H1 (cell line): ENCODE data around the gene MICU1. TPM values are rescaled to one million over a fixed set of nuclear protein-coding genes. Genes with fewer than 3 reads are reported as not detected.
A peak's percentile ranks its signal among the peaks of the same experiment; 100 is the strongest.

ENCODE experiments used
- CTCF ChIA-PET: fragments of 300-600 bp; sonication (Branson Sonifier 250); formaldehyde crosslinking; loops from one replicate; lab custom pipeline; 2021; ENCODE audit not compliant: partially characterized antibody; lab: Charles Lee
- POLR2A ChIA-PET: fragments of 300-600 bp; sonication (Branson Sonifier 250); formaldehyde crosslinking; loops from one replicate; lab custom pipeline; 2021; ENCODE audit warnings: inconsistent platforms; ENCODE audit not compliant: partially characterized antibody; lab: Charles Lee
- DNase-seq, 2 experiments: peaks; one replicate each; pipeline versions ENCODE4 v3.0.0 to v3.0.0-alpha.2; 2010 to 2022; ENCODE audit warnings: low spot score in 2 of 2, low read depth in 1 of 2, mixed read lengths in 1 of 2
- FAIRE-seq: peaks from 2 replicates; lab custom pipeline; 2011; peaks lifted over from hg19 to GRCh38; lab: Jason Lieb, UNC
- H2AFZ ChIP-seq: 2 replicates; pipeline ENCODE4 v1.8.1; 2012; ENCODE audit warnings: low read length, inconsistent platforms
- H2AK5ac ChIP-seq: 2 replicates; pipeline ENCODE4 v1.6.1; 2013; ENCODE audit warnings: low read depth, low read length
- H2BK120ac ChIP-seq: replicated peaks from 2 replicates; pipeline ENCODE3; 2013; ENCODE audit warnings: low read depth, low read length, inconsistent platforms
- H2BK12ac ChIP-seq: 2 replicates; pipeline ENCODE4 v1.6.1; 2013; ENCODE audit warnings: low read depth, low read length
- H2BK15ac ChIP-seq: 2 replicates; pipeline ENCODE4 v1.6.1; 2013; ENCODE audit warnings: low read length
- H2BK20ac ChIP-seq: 2 replicates; pipeline ENCODE4 v1.6.1; 2013; ENCODE audit warnings: low read length
- H2BK5ac ChIP-seq: 2 replicates; pipeline ENCODE4 v1.6.1; 2013; ENCODE audit warnings: low read depth, low read length
- H3K14ac ChIP-seq: 2 replicates; pipeline ENCODE4 v1.6.1; 2013; ENCODE audit warnings: inconsistent platforms; ENCODE audit not compliant: insufficient read length
- H3K18ac ChIP-seq: 2 replicates; pipeline ENCODE4 v1.6.1; 2013; ENCODE audit warnings: low read length; ENCODE audit errors: extremely low read depth
- H3K23ac ChIP-seq: 2 replicates; pipeline ENCODE4 v1.6.1; 2013; ENCODE audit warnings: inconsistent platforms; ENCODE audit not compliant: insufficient read length
- H3K23me2 ChIP-seq: 2 replicates; pipeline ENCODE4 v1.6.1; 2013; ENCODE audit warnings: low read depth, low read length
- H3K27ac ChIP-seq: 2 replicates; pipeline ENCODE4 v1.6.1; 2011; ENCODE audit warnings: low read depth, low read length, inconsistent platforms
- H3K27me3 ChIP-seq, 4 experiments: replicated peaks in 1 of 4; 1 replicate in 1 of 4; 2 replicates in 3 of 4; pipeline versions ENCODE4 v1.6.1 to v1.8.1; 2011 to 2013; ENCODE audit warnings: low read length in 3 of 4, mild to moderate bottlenecking in 3 of 4, inconsistent platforms in 2 of 4, mixed read lengths in 2 of 4, moderate library complexity in 1 of 4; ENCODE audit not compliant: control insufficient read depth in 3 of 4, insufficient read depth in 3 of 4; ENCODE audit errors: extremely low read depth in 1 of 4
- H3K36me3 ChIP-seq, 4 experiments: 2 replicates each; pipeline versions ENCODE4 v1.6.1 to v1.8.1; 2011 to 2013; ENCODE audit warnings: mild to moderate bottlenecking in 4 of 4, low read length in 3 of 4, moderate library complexity in 2 of 4, control low read depth in 1 of 4, inconsistent platforms in 1 of 4; ENCODE audit not compliant: insufficient read depth in 4 of 4, control insufficient read depth in 2 of 4
- H3K4ac ChIP-seq: replicated peaks from 2 replicates; pipeline ENCODE3; 2013; ENCODE audit warnings: low read length, low read depth, mixed read lengths, inconsistent platforms; ENCODE audit not compliant: insufficient read length
- H3K4me1 ChIP-seq, 4 experiments: replicated peaks in 1 of 4; 1 replicate in 1 of 4; 2 replicates in 3 of 4; pipeline versions ENCODE4 v1.6.1 to v1.8.1; 2011 to 2013; ENCODE audit warnings: low read length in 3 of 4, inconsistent platforms in 2 of 4, mixed read lengths in 1 of 4; ENCODE audit not compliant: insufficient read depth in 4 of 4, control insufficient read depth in 3 of 4
- H3K4me2 ChIP-seq, 2 experiments: 2 replicates each; pipeline versions ENCODE4 v1.6.1 to v1.8.1; 2011 to 2013; ENCODE audit warnings: low read depth in 2 of 2, low read length in 2 of 2, control low read depth in 1 of 2, inconsistent platforms in 1 of 2, mild to moderate bottlenecking in 1 of 2; ENCODE audit not compliant: insufficient read depth in 1 of 2
- H3K4me3 ChIP-seq, 4 experiments: fragments of 200-600, 300-600 bp in 1 of 4; sonication (generic), shearing (Covaris generic), sonication (Bioruptor Twin) in 1 of 4; 2 replicates each; pipeline versions ENCODE4 v1.5.1 to v1.8.1; 2011 to 2016; ENCODE audit warnings: low read length in 4 of 4, low read depth in 3 of 4, control low read depth in 2 of 4, inconsistent platforms in 2 of 4, mild to moderate bottlenecking in 2 of 4, mixed read lengths in 1 of 4, moderate library complexity in 1 of 4; ENCODE audit not compliant: insufficient read depth in 2 of 4; ENCODE audit errors: extremely low read depth in 1 of 4
- H3K56ac ChIP-seq: replicated peaks from 2 replicates; pipeline ENCODE3; 2013; ENCODE audit warnings: low read depth, mild to moderate bottlenecking, mixed read lengths, low read length, inconsistent platforms; ENCODE audit not compliant: insufficient read length
- H3K79me1 ChIP-seq: 2 replicates; pipeline ENCODE4 v1.6.1; 2013; ENCODE audit warnings: low read depth, low read length, control low read depth
- H3K79me2 ChIP-seq, 2 experiments: 2 replicates each; pipeline versions ENCODE4 v1.6.1 to v1.8.1; 2012 to 2013; ENCODE audit warnings: low read length in 2 of 2, mild to moderate bottlenecking in 2 of 2, inconsistent platforms in 1 of 2; ENCODE audit not compliant: insufficient read depth in 2 of 2, control insufficient read depth in 1 of 2
- H3K9ac ChIP-seq, 4 experiments: replicated peaks in 1 of 4; 1 replicate in 1 of 4; 2 replicates in 3 of 4; pipeline versions ENCODE4 v1.6.1 to v1.8.1; 2011 to 2013; ENCODE audit warnings: low read depth in 3 of 4, low read length in 3 of 4, control low read depth in 2 of 4, mild to moderate bottlenecking in 2 of 4, moderate library complexity in 2 of 4, inconsistent platforms in 1 of 4; ENCODE audit errors: extremely low read depth in 1 of 4
- H3K9me3 ChIP-seq, 2 experiments: 2 replicates each; pipeline versions ENCODE4 v1.6.1 to v1.8.1; 2012 to 2013; ENCODE audit warnings: mild to moderate bottlenecking in 2 of 2, moderate library complexity in 2 of 2, control low read depth in 1 of 2, inconsistent platforms in 1 of 2, low read depth in 1 of 2, low read length in 1 of 2, mixed read lengths in 1 of 2; ENCODE audit not compliant: insufficient read depth in 2 of 2
- H4K20me1 ChIP-seq, 2 experiments: replicated peaks in 1 of 2; 2 replicates each; pipeline versions ENCODE3 to v1.8.1; 2011 to 2013; ENCODE audit warnings: inconsistent platforms in 2 of 2, low read length in 2 of 2, mild to moderate bottlenecking in 1 of 2; ENCODE audit not compliant: insufficient read depth in 2 of 2, control insufficient read depth in 1 of 2
- H4K5ac ChIP-seq: 2 replicates; pipeline ENCODE4 v1.6.1; 2013; ENCODE audit warnings: low read length, low read depth, mixed read lengths, inconsistent platforms; ENCODE audit not compliant: insufficient read length
- H4K8ac ChIP-seq: 2 replicates; pipeline ENCODE4 v1.8.0; 2013; ENCODE audit warnings: mild to moderate bottlenecking, moderate library complexity, low read length, inconsistent platforms; ENCODE audit not compliant: insufficient read depth; ENCODE audit errors: extremely low read depth
- H4K91ac ChIP-seq: replicated peaks from 2 replicates; pipeline ENCODE3; 2013; ENCODE audit warnings: low read length, mixed read lengths, inconsistent platforms; ENCODE audit not compliant: insufficient read length
- ASH2L ChIP-seq: fragments of 200-600, 300-600 bp; sonication (generic); IDR thresholded peaks from one replicate; pipeline ENCODE4 v1.7.1; 2017; ENCODE audit warnings: low read length
- BACH1 ChIP-seq: IDR thresholded peaks from 2 replicates; pipeline ENCODE4 v1.6.1; 2012; ENCODE audit warnings: low read length, improper control_type of control experiment
- CBX5 ChIP-seq: fragments of 300-800, 300-1000 bp; sonication (generic); IDR thresholded peaks from 2 replicates; pipeline ENCODE4 v1.7.1; 2016; ENCODE audit warnings: antibody characterized with exemption, low read length, low read depth
- CTBP2 ChIP-seq: IDR thresholded peaks from 2 replicates; pipeline ENCODE4 v1.7.0; 2011; ENCODE audit warnings: borderline replicate concordance, mild to moderate bottlenecking, moderate library complexity, mixed read lengths, low read length; ENCODE audit not compliant: insufficient read depth, insufficient read length
- E2F6 ChIP-seq: IDR thresholded peaks from 2 replicates; pipeline ENCODE4 v1.6.1; 2012; ENCODE audit warnings: inconsistent platforms
- JUN ChIP-seq: IDR thresholded peaks from 2 replicates; pipeline ENCODE4 v1.6.1; 2011; ENCODE audit warnings: low read depth, mild to moderate bottlenecking, improper control_type of control experiment, low read length
- NANOG ChIP-seq: IDR thresholded peaks from 2 replicates; pipeline ENCODE4 v1.6.1; 2011; ENCODE audit warnings: low read length, low read depth, mild to moderate bottlenecking, inconsistent platforms; ENCODE audit not compliant: insufficient read depth, poor library complexity, severe bottlenecking
- POLR2AphosphoS5 ChIP-seq: IDR thresholded peaks from 2 replicates; pipeline ENCODE4 v1.6.1; 2011; ENCODE audit warnings: low read depth, low read length
- RFX5 ChIP-seq: IDR thresholded peaks from 2 replicates; pipeline ENCODE4 v1.6.1; 2011; ENCODE audit warnings: low read depth, low read length, improper control_type of control experiment, borderline replicate concordance
- SUZ12 ChIP-seq: fragments of 200-600 bp; sonication (generic); IDR thresholded peaks from 2 replicates; pipeline ENCODE4 v1.6.1; 2012; ENCODE audit warnings: mild to moderate bottlenecking, inconsistent platforms, low read length, moderate library complexity, mixed read lengths
- WGBS, 2 experiments: shearing (Covaris generic) in 1 of 2; methylation state at CpG; one replicate each; pipeline versions ENCODE4 v1.1.6 to v1.1.7; 2013 to 2015; ENCODE audit warnings: low lambda C conversion rate in 2 of 2, mixed read lengths in 2 of 2, inconsistent platforms in 1 of 2, low coverage in 1 of 2, missing lambda C conversion rate in 1 of 2; ENCODE audit not compliant: insufficient replicate concordance in 2 of 2, insufficient coverage in 1 of 2, insufficient read length in 1 of 2; ENCODE audit errors: extremely low coverage in 1 of 2, missing lambda C conversion rate in 1 of 2; 5-methylcytosine and 5-hydroxymethylcytosine counted together
- polyA plus RNA-seq, 7 experiments: library from polyadenylated mRNA; depleted of rRNA in 3 of 7; stranded (reverse) in 5 of 7; unstranded in 2 of 7; fragments of >200 nt in 5 of 7; fragments of 200-250 nt in 2 of 7; gene quantifications; 1 replicate in 5 of 7; 2 replicates in 1 of 7; 4 replicates in 1 of 7; pipeline versions ENCODE4 v1.2.1 to v1.2.3, GENCODE V29; 2011 to 2013; ENCODE audit warnings: missing spikeins in 2 of 7, mixed read lengths in 2 of 7
- total RNA-seq: library from RNA; stranded (reverse); fragmentation: NEBNext Ultra II Directional; extraction: Animal tissue kit (Norgen Biotek cat#: 25700); gene quantifications from 2 replicates; pipeline ENCODE4 v1.2.1, GENCODE V29; 2021

Gene MICU1
- total and polyA plus RNA-seq, 2 of the 8 experiments (the other 6 are each of a cell fraction or from before 2014, with no cell fraction given): 18.0 to 36.7 TPM

- Histone ChIP-seq H4K91ac (peak overlapping the region; percentile 65), H3K4me3 (no peak overlapping the region), H2BK5ac (peak overlapping the region; percentile 75), H3K9ac (no peak overlapping the region), H3K9me3 (no peaks in the 10 kb centered on the region; a peak in 1 of 4 replicates), H3K4ac (peak overlapping the region; percentile 69), H3K23me2 (no peaks in the 10 kb centered on the region; the same call in 1 of the 2 replicates), H3K4me1 (peaks cover 16 to 39% (median 26%) of the 10 kb centered on the region in 4 experiments), H2AK5ac (0 out of 2 replicates have a peak overlapping the region, but pooled peaks have one; percentile 48), H3K36me3 (no peaks in the 10 kb centered on the region), H3K4me2 (no peak overlapping the region), H2AFZ (no peak overlapping the region), H2BK12ac (peak overlapping the region; percentile 95), H3K79me2 (no peaks in the 10 kb centered on the region), H2BK15ac (0 out of 2 replicates have a peak overlapping the region, but pooled peaks have one; percentile 46), H4K5ac (no peak overlapping the region), H3K27ac (no peak overlapping the region), H2BK20ac (peak overlapping the region; percentile 80; the same call in 1 of the 2 replicates), H3K79me1 (no peaks in the 10 kb centered on the region), H3K23ac (no peak overlapping the region), H3K18ac (peak overlapping the region; percentile 48), H4K20me1 (no peaks in the 10 kb centered on the region), H3K27me3 (no peaks in the 10 kb centered on the region), H3K56ac (no peak overlapping the region), H2BK120ac (peak overlapping the region; percentile 90), H3K14ac (no peak overlapping the region), H4K8ac (peak overlapping the region; percentile 58; the same call in 1 of the 2 replicates)
- FAIRE-seq (no peak), DNase-seq (no peak)
- 88% methylated on average over 10 of the region's 10 CpGs; no CpG with 5 or more reads in 1 of the 2 experiments for WGBS, 2 experiments
- POLR2A ChIA-PET: interaction anchor here (1.5 to 39.2 kb wide), 5 partner anchors 8 to 61 kb away, joined by 4 to 895 read pairs (median 38); partner anchors contain the start of gene DDIT4
- TF ChIP-seq JUN (no peak), POLR2AphosphoS5 (no peak), CTBP2 (no peak), NANOG (no peak), BACH1 (no peak), RFX5 (no peak), ASH2L (no peak), SUZ12 (no peak), CBX5 (no peak), E2F6 (no peak)
- CTCF ChIA-PET: interaction anchor here (1.2 to 4.2 kb wide), 3 partner anchors 15 to 48 kb away, joined by 5 to 33 read pairs (median 16); no protein-coding TSS in a partner anchor
Measured at GRCh38 chr10:72323108-72323749, 302.6 kb downstream of the MICU1 start.
